HUDEP-2 (cell line): ENCODE data around the gene PTPRF.
A peak's percentile ranks its signal among the peaks of the same experiment; 100 is the strongest.
"Not testable (repeated sequence)": the region's sequence is repeated elsewhere in the genome, so short reads cannot be mapped to it uniquely, and the experiment has no call there.

Experiments used
- DNase-seq, 76 experiments: peaks; one replicate each; lab custom pipeline; 2025; ENCODE audit not compliant: unreplicated experiment in 76 of 76; lab: John Stamatoyannopoulos, UW

Gene PTPRF

DNA sequence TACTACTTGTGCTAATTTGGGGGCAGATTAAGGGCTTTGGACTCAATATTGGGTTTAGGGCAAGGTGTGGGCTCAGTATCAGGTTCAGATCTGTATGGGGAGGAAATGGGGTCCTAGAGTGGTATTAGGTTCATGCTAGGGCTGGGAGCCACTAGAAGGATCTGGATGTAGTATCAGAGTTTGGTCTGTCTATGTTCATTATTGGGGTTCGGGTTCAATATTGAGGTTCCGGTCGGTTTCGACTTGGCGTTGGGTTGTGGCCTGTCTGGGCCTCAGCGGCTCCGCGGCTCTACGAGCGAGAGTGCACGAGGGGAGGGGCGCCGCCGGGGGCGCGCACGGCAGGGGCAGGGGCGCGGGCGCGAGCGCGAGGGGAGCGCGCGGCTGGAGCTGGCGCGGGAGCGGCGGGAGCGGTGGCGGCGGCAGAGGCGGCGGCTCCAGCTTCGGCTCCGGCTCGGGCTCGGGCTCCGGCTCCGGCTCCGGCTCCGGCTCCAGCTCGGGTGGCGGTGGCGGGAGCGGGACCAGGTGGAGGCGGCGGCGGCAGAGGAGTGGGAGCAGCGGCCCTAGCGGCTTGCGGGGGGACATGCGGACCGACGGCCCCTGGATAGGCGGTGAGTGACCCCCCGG, at the start of gene PTPRF:
Gene PTPRF, plus strand, starts transcription at position 401 of the 624 bp plus-strand sequence. CDS start 14,193 bp downstream, outside the sequence.
- peak in 7 of 76 experiments; percentile 5 to 19 (median 12) for DNase-seq

DNA sequence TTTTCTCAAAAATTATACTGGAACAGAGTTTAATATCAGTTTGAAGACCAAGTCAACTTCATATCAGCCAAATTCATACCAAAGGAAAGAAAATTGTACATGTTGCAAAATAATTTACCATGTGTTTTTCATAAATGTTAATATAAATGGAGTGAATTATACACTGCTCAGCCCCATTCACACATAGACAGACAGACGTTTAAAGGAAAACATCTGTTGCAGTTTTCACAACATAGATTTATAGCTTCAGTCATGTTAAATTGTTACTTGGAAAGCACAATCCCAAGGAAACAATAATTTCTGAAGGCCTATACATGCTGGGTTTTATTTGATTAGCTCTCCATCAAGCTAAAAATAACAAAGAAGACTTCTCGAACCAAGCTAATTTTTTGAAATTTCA, 49.2 kb upstream of the PTPRF start:
- DNase-seq: no peak

GRCh38 chr1:43482215-43482614, 48.5 kb upstream of the PTPRF start:
- DNase-seq: no peak

GRCh38 chr1:43484367-43484766, 46.3 kb upstream of the PTPRF start:
- DNase-seq: no peak

GRCh38 chr1:43488165-43488564, 42.5 kb upstream of the PTPRF start:
- no peak for DNase-seq

DNA sequence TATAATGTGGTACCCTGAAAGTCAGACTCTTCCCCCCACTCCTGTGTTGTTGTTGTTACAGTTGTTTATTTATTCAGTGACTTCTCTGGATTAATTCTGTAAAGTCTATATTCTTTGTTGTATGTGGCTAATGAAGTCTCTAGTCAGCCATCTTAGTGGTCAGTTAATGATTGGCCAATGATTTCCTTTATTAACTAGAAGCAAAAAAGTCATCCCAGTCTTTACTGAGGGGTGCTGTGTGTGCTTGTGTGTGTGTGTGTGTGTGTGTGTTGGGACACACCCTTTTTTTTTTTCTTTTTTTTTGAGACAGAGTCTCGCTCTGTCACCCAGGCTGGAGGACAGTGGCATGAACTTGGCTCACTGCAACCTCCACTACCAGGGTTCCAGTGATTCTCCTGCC, 39.6 kb upstream of the PTPRF start:
- no peak for DNase-seq

- DNase-seq: no peak
Observed at GRCh38 chr1:43492826-43493225, 37.9 kb upstream of the PTPRF start.

- no peak for DNase-seq
Observed at GRCh38 chr1:43493661-43494450, 36.8 kb upstream of the PTPRF start.

- peak in 18 of 76 experiments; percentile 5 to 59 (median 13) for DNase-seq
Observed at GRCh38 chr1:43495204-43495603, 35.5 kb upstream of the PTPRF start.

DNA sequence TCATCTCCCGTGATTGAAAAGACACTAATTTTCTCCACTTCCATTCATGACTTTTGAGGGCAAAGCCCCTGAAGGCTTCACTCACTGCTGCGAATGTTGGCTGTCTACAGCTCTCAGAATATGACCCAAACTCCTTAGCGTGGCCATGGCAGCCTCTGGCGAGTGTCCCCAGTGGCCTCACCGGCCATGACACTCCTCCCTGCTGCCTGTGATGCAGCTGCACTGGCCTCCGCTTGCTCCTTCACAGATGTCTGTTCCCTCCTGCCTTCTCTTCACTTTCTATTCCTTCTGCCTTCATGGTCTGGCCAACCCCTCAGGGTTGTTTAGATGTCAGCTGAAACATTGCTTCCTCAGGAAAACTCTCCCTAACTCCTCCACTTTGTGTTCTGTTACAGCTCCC, 30.8 kb upstream of the PTPRF start:
- no peak for DNase-seq

DNA sequence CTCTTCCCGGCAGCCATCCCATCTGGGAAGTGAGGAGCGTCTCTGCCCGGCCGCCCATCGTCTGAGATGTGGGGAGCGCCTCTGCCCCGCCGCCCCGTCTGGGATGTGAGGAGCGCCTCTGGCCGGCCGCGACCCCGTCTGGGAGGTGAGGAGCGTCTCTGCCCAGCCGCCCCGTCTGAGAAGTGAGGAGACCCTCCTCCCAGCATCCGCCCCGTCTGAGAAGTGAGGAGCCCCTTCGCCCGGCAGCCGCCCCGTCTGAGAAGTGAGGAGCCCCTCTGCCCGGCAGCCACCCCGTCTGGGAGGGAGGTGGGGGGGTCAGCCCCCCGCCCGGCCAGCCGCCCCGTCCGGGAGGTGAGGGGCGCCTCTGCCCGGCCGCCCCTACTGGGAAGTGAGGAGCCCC, 28.9 kb upstream of the PTPRF start:
- DNase-seq: not testable (repeated sequence)

GRCh38 chr1:43503534-43503933, 27.1 kb upstream of the PTPRF start:
- DNase-seq: no peak

- no peak for DNase-seq
Observed at GRCh38 chr1:43505077-43505780, 25.5 kb upstream of the PTPRF start.

- no peak for DNase-seq
Observed at GRCh38 chr1:43506233-43506632, 24.4 kb upstream of the PTPRF start.

- DNase-seq: no peak
Observed at GRCh38 chr1:43507296-43508295, 23.1 kb upstream of the PTPRF start.

DNA sequence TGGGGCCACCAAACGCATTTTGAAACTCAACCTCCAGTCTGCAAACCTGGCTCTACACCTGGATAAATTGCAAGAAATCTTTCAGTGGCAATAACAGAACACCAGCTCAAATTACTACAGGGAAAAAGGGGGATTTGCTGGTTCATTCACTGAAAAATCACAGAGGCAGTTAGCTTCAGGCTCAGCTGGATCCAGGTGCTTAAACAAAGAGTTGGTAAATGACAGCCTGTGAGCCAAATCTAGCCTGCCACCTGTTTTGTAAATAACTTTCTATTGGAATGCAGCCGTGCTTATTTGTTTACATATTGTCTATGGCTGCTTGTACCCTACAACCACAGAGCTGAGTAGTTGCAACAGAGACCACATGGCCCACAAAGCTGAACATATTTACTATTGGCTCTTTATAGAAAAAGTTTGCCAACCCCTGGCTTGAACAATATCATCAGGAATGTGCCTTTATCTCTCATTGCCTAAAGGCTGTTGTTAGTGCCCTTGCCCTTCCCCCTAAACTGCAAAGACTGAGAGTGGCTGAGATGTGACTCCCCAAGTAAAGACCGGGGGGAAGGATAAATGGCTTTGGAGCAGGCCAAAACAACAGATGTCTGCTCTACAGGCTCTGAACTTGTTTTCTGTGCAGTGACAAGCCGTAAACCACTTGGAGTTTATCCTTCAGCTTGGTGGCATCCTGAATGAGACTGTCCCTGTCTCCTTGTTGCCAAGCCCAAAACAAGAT, 21.5 kb upstream of the PTPRF start:
- no peak for DNase-seq

- no peak for DNase-seq
Observed at GRCh38 chr1:43509740-43510375, 20.8 kb upstream of the PTPRF start.

GRCh38 chr1:43510621-43511020, 20.1 kb upstream of the PTPRF start:
- DNase-seq: no peak

DNA sequence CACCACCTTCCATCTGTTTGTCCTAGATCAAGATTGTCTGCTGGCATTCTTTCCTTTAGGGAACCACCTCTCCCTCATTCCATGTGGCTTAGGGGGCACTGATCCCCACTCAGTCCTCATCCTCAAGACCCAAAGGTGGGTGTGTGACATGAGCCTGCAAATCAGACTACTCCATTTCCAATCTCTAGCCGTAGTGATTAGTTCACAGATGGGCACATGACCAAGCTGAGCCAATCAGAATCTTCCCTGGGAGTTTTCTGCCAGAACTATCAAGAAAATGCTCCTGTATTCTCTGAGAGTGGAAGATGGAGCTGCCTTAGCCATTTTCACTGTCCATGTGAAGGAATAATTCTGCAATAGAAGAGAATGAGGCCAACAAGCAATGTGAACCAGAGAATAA, 19.3 kb upstream of the PTPRF start:
- DNase-seq: no peak
